WTC11 (cell line): ENCODE results near the gene THRSP. TPM values are rescaled to one million over a fixed set of nuclear protein-coding genes. Genes with fewer than 3 reads are reported as not detected.

ENCODE experiments used
- ATAC-seq: fragments of 200-7000 bp; cut with Tn5 transposase; 2 replicates; pipeline ENCODE4 v1.10.0; 2021; ENCODE audit warnings: mild to moderate bottlenecking, moderate library complexity
- CTCF ChIA-PET: fragments of 300-600 bp; sonication (Branson Sonifier 250); formaldehyde crosslinking; loops from one replicate; lab custom pipeline; 2021; ENCODE audit warnings: antibody characterized with exemption; lab: Charles Lee
- POLR2A ChIA-PET: fragments of 350-600 bp; sonication (Branson Sonifier 250); formaldehyde crosslinking; loops from one replicate; lab custom pipeline; 2021; ENCODE audit warnings: antibody characterized with exemption; lab: Charles Lee
- DNase-seq: peaks from one replicate; pipeline ENCODE4 v3.0.0; 2021; ENCODE audit warnings: low spot score
- H3K27ac Mint-ChIP-seq: 2 replicates; pipeline ENCODE4 v1.8.0; 2021; ENCODE audit warnings: mixed read lengths
- H3K27me3 Mint-ChIP-seq: 2 replicates; pipeline ENCODE4 v1.8.0; 2021; ENCODE audit warnings: low read depth, mild to moderate bottlenecking, moderate library complexity, mixed read lengths
- H3K36me3 Mint-ChIP-seq: 2 replicates; pipeline ENCODE4 v1.8.0; 2021; ENCODE audit warnings: mixed read lengths
- H3K4me1 Mint-ChIP-seq: 2 replicates; pipeline ENCODE4 v1.8.0; 2022; ENCODE audit warnings: mixed read lengths
- H3K4me3 Mint-ChIP-seq: 2 replicates; pipeline ENCODE4 v1.8.0; 2021; ENCODE audit warnings: mild to moderate bottlenecking, moderate library complexity, mixed read lengths
- H3K9me3 Mint-ChIP-seq: 2 replicates; pipeline ENCODE4 v1.8.0; 2021; ENCODE audit warnings: mixed read lengths
- ATF1 ChIP-seq: sonication (generic); formaldehyde crosslinking; IDR thresholded peaks from 2 replicates; pipeline ENCODE4 v1.8.1; 2023; ENCODE audit warnings: mild to moderate bottlenecking, moderate library complexity, missing genetic modification reagents
- ATF6 ChIP-seq: sonication (generic); formaldehyde crosslinking; IDR thresholded peaks from 2 replicates; pipeline ENCODE4 v1.8.1; 2023; ENCODE audit warnings: mild to moderate bottlenecking, missing genetic modification reagents
- ELF4 ChIP-seq: sonication (generic); formaldehyde crosslinking; IDR thresholded peaks from 2 replicates; pipeline ENCODE4 v1.8.1; 2022; ENCODE audit warnings: low read depth, mild to moderate bottlenecking, moderate library complexity, missing genetic modification reagents
- EMX1 ChIP-seq: fragments of 250-450 bp; sonication (Bioruptor Pico); IDR thresholded peaks from 2 replicates; pipeline ENCODE4 v1.8.0; 2021; ENCODE audit warnings: mild to moderate bottlenecking
- ESRRA ChIP-seq: sonication (generic); formaldehyde crosslinking; IDR thresholded peaks from 2 replicates; pipeline ENCODE4 v1.8.1; 2022; ENCODE audit warnings: mild to moderate bottlenecking, missing genetic modification reagents, borderline replicate concordance
- HMGA2 ChIP-seq: fragments of 250-450 bp; sonication (Bioruptor Pico); IDR thresholded peaks from 2 replicates; pipeline ENCODE4 v1.4.0; 2021; ENCODE audit warnings: mild to moderate bottlenecking, moderate library complexity
- HMGXB4 ChIP-seq: sonication (generic); formaldehyde crosslinking; IDR thresholded peaks from 2 replicates; pipeline ENCODE4 v1.8.1; 2023; ENCODE audit warnings: mild to moderate bottlenecking, moderate library complexity, missing genetic modification reagents
- KAT7 ChIP-seq: sonication (generic); formaldehyde crosslinking; IDR thresholded peaks from 2 replicates; pipeline ENCODE4 v1.8.1; 2023; ENCODE audit warnings: missing genetic modification reagents, mild to moderate bottlenecking, borderline replicate concordance
- MYBL2 ChIP-seq: sonication (generic); formaldehyde crosslinking; IDR thresholded peaks from 2 replicates; pipeline ENCODE4 v1.8.1; 2023; ENCODE audit warnings: mild to moderate bottlenecking, moderate library complexity, missing genetic modification reagents
- NR1H2 ChIP-seq: sonication (generic); formaldehyde crosslinking; IDR thresholded peaks from 2 replicates; pipeline ENCODE4 v1.9.0; 2021; ENCODE audit warnings: mild to moderate bottlenecking, moderate library complexity, missing genetic modification reagents
- SMAD4 ChIP-seq: sonication (generic); formaldehyde crosslinking; IDR thresholded peaks from 2 replicates; pipeline ENCODE4 v1.8.0; 2022; ENCODE audit warnings: mild to moderate bottlenecking, missing genetic modification reagents
- SP1 ChIP-seq: sonication (generic); formaldehyde crosslinking; conservative IDR thresholded peaks from 2 replicates; pipeline ENCODE4 v1.8.1; 2022; ENCODE audit warnings: missing genetic modification reagents
- STAT6 ChIP-seq: sonication (generic); formaldehyde crosslinking; conservative IDR thresholded peaks from 2 replicates; pipeline ENCODE4 v1.8.1; 2023; ENCODE audit warnings: mild to moderate bottlenecking, low read depth, missing genetic modification reagents, moderate library complexity
- ZNF138 ChIP-seq: sonication (generic); formaldehyde crosslinking; conservative IDR thresholded peaks from 2 replicates; pipeline ENCODE4 v1.8.1; 2022; ENCODE audit warnings: mild to moderate bottlenecking, moderate library complexity, missing genetic modification reagents
- ZNF396 ChIP-seq: fragments of 250-450 bp; sonication (Bioruptor Pico); IDR thresholded peaks from 2 replicates; pipeline ENCODE4 v1.8.0; 2021; ENCODE audit warnings: mild to moderate bottlenecking, moderate library complexity, borderline replicate concordance
- ZNF423 ChIP-seq: fragments of 250-450 bp; sonication (Bioruptor Pico); IDR thresholded peaks from 2 replicates; pipeline ENCODE4 v2.1.2; 2022; ENCODE audit warnings: mild to moderate bottlenecking, moderate library complexity
- total RNA-seq: library from RNA; stranded (reverse); gene quantifications from 3 replicates; pipeline ENCODE4 v1.2.3, GENCODE V29; 2021
- TF ChIP-seq, protein P1 (sequence below): sonication (generic); formaldehyde crosslinking; IDR thresholded peaks from 2 replicates; pipeline ENCODE4 v1.8.1; 2022; ENCODE audit warnings: mild to moderate bottlenecking, moderate library complexity, missing genetic modification reagents
- TF ChIP-seq, protein P2 (sequence below): fragments of 250-450 bp; sonication (Bioruptor Pico); IDR thresholded peaks from 2 replicates; pipeline ENCODE4 v1.9.0; 2021; ENCODE audit warnings: mild to moderate bottlenecking
- TF ChIP-seq, protein P3 (sequence below): fragments of 250-450 bp; sonication (Bioruptor Pico); IDR thresholded peaks from 2 replicates; pipeline ENCODE4 v1.8.0; 2021; ENCODE audit warnings: mild to moderate bottlenecking
- TF ChIP-seq, protein P4 (sequence below): fragments of 250-450 bp; sonication (Bioruptor Pico); IDR thresholded peaks from 2 replicates; pipeline ENCODE4 v1.9.0; 2021; ENCODE audit warnings: moderate library complexity, mild to moderate bottlenecking, inconsistent platforms, borderline replicate concordance
- TF ChIP-seq, protein P5 (sequence below): fragments of 200-600 bp; IDR thresholded peaks from 2 replicates; pipeline ENCODE4 v1.8.0; 2022; ENCODE audit warnings: antibody characterized with exemption

Gene THRSP
- total RNA-seq, 1 experiment from 2014 or later, result not detected

GRCh38 chr11:78038697-78039313, 24.9 kb upstream of the THRSP start (continued):
- TF ChIP-seq, protein P1, sequence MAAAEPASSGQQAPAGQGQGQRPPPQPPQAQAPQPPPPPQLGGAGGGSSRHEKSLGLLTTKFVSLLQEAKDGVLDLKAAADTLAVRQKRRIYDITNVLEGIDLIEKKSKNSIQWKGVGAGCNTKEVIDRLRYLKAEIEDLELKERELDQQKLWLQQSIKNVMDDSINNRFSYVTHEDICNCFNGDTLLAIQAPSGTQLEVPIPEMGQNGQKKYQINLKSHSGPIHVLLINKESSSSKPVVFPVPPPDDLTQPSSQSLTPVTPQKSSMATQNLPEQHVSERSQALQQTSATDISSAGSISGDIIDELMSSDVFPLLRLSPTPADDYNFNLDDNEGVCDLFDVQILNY, result no peak
- TF ChIP-seq ESRRA (CRISPR knock-in tag) (no peak), ZNF138 (no peak), ZNF423 (CRISPR knock-in tag) (no peak), EMX1 (no peak), ELF4 (CRISPR knock-in tag) (no peak), SMAD4 (CRISPR knock-in tag) (no peak)
- TF ChIP-seq, protein P2, sequence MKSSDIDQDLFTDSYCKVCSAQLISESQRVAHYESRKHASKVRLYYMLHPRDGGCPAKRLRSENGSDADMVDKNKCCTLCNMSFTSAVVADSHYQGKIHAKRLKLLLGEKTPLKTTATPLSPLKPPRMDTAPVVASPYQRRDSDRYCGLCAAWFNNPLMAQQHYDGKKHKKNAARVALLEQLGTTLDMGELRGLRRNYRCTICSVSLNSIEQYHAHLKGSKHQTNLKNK, result no peak

- no peak overlapping the region for H3K27ac Mint-ChIP-seq
These were observed 24.2 kb upstream of the THRSP start for GRCh38 chr11:78039391-78039918.

More at GRCh38 chr11:78039391-78039918, 24.2 kb upstream of the THRSP start:
- peaks cover 14% of the 10 kb centered on the region for H3K4me1 Mint-ChIP-seq
- ChIA-PET POLR2A (no interaction called here), CTCF (interaction anchor here (0.9 to 1.7 kb wide), 2 partner anchors 17 to 19 kb away, joined by 3 to 4 read pairs; no protein-coding TSS in a partner anchor)
- DNase-seq (no peak), ATAC-seq (no peak)
- H3K27me3 Mint-ChIP-seq, result peaks cover 9% of the 10 kb centered on the region
- H3K36me3 Mint-ChIP-seq, result no peaks in the 10 kb centered on the region; the same call in 1 of the 2 replicates
- peaks cover 4% of the 10 kb centered on the region; the same call in 1 of the 2 replicates for H3K9me3 Mint-ChIP-seq
- TF ChIP-seq, protein P3, sequence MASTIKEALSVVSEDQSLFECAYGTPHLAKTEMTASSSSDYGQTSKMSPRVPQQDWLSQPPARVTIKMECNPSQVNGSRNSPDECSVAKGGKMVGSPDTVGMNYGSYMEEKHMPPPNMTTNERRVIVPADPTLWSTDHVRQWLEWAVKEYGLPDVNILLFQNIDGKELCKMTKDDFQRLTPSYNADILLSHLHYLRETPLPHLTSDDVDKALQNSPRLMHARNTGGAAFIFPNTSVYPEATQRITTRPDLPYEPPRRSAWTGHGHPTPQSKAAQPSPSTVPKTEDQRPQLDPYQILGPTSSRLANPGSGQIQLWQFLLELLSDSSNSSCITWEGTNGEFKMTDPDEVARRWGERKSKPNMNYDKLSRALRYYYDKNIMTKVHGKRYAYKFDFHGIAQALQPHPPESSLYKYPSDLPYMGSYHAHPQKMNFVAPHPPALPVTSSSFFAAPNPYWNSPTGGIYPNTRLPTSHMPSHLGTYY (CRISPR knock-in tag), result no peak
- TF ChIP-seq MYBL2 (CRISPR knock-in tag), result no peak
- no peak for TF ChIP-seq HMGA2
- no peak for TF ChIP-seq HMGXB4 (CRISPR knock-in tag)
- no peak for TF ChIP-seq ZNF396 (CRISPR knock-in tag)
- TF ChIP-seq ATF6, result no peak
- TF ChIP-seq STAT6, result no peak
- no peak for TF ChIP-seq ATF1 (CRISPR knock-in tag)
- TF ChIP-seq ELF4 (CRISPR knock-in tag), result no peak
- TF ChIP-seq SP1 (CRISPR knock-in tag), result no peak
- TF ChIP-seq, protein P4, sequence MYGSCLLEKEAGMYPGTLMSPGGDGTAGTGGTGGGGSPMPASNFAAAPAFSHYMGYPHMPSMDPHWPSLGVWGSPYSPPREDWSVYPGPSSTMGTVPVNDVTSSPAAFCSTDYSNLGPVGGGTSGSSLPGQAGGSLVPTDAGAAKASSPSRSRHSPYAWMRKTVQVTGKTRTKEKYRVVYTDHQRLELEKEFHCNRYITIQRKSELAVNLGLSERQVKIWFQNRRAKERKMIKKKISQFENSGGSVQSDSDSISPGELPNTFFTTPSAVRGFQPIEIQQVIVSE, result no peak
- TF ChIP-seq NR1H2 (CRISPR knock-in tag), result no peak
- TF ChIP-seq, protein P5, sequence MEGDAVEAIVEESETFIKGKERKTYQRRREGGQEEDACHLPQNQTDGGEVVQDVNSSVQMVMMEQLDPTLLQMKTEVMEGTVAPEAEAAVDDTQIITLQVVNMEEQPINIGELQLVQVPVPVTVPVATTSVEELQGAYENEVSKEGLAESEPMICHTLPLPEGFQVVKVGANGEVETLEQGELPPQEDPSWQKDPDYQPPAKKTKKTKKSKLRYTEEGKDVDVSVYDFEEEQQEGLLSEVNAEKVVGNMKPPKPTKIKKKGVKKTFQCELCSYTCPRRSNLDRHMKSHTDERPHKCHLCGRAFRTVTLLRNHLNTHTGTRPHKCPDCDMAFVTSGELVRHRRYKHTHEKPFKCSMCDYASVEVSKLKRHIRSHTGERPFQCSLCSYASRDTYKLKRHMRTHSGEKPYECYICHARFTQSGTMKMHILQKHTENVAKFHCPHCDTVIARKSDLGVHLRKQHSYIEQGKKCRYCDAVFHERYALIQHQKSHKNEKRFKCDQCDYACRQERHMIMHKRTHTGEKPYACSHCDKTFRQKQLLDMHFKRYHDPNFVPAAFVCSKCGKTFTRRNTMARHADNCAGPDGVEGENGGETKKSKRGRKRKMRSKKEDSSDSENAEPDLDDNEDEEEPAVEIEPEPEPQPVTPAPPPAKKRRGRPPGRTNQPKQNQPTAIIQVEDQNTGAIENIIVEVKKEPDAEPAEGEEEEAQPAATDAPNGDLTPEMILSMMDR, result no peak
- TF ChIP-seq KAT7 (CRISPR knock-in tag), result no peak
- no peak overlapping the region for H3K4me3 Mint-ChIP-seq
